K562 (cell line): Measurements from ENCODE around the gene RPP25. TPM values are rescaled to one million over a fixed set of nuclear protein-coding genes. Genes with fewer than 3 reads are reported as not detected.

Source experiments
- ATAC-seq: fragments of 200-7000 bp; cut with Tn5 transposase; 3 replicates; pipeline ENCODE4 v1.9.1; 2020; ENCODE audit warnings: moderate library complexity
- BruUV-seq: library from RNA; stranded (reverse); fragments of 400-500 nt; replicated peaks from 2 replicates; lab custom pipeline; 2021; lab: Mats Ljungman, UMichigan
- CTCF ChIA-PET: fragments of 300-600 bp; formaldehyde crosslinking; extraction: SDS; loops from one replicate; lab custom pipeline; 2021; ENCODE audit warnings: low intra/inter-chr PET ratio; lab: Yijun Ruan, JAX
- POLR2A ChIA-PET: fragments of 300-600, 350-650 bp; sonication (Branson Sonifier 250); formaldehyde crosslinking; extraction: SDS; loops from one replicate; lab custom pipeline; 2021; ENCODE audit warnings: antibody characterized with exemption, inconsistent platforms; lab: Yijun Ruan, JAX
- DNase-seq, 4 experiments: peaks; one replicate each; pipeline versions ENCODE4 v3.0.0 to v3.0.0-alpha.2; 2011 to 2018; ENCODE audit warnings: low spot score in 3 of 4, mixed read lengths in 3 of 4; ENCODE audit errors: extremely low read depth in 1 of 4
- FAIRE-seq: peaks from 2 replicates; lab custom pipeline; 2011; peaks lifted over from hg19 to GRCh38; lab: Jason Lieb, UNC
- H2AFZ ChIP-seq: 2 replicates; pipeline ENCODE4 v1.6.0; 2011; ENCODE audit warnings: low read depth, low read length, control low read depth, inconsistent platforms
- H3K27ac ChIP-seq: fragments of 200-600 bp; 3 replicates; pipeline ENCODE4 v1.8.0; 2011; ENCODE audit warnings: low read depth, mild to moderate bottlenecking, control low read depth, inconsistent platforms, low read length, moderate library complexity, mixed read lengths; ENCODE audit errors: extremely low read depth
- H3K27me3 ChIP-seq, 2 experiments: fragments of 300-600 bp in 1 of 2; 2 replicates in 1 of 2; 3 replicates in 1 of 2; pipeline versions ENCODE4 v1.6.0 to v1.8.0; 2011; ENCODE audit warnings: inconsistent platforms in 2 of 2, low read length in 2 of 2, mild to moderate bottlenecking in 1 of 2, mixed read lengths in 1 of 2, moderate library complexity in 1 of 2; ENCODE audit not compliant: control insufficient read depth in 2 of 2, insufficient read depth in 2 of 2
- H3K36me3 ChIP-seq: fragments of 300-600 bp; 3 replicates; pipeline ENCODE4 v1.8.0; 2011; ENCODE audit warnings: mild to moderate bottlenecking, low read length, inconsistent platforms; ENCODE audit not compliant: control insufficient read depth, insufficient read depth
- H3K4me1 ChIP-seq, 2 experiments: fragments of 200-600 bp in 1 of 2; replicated peaks in 1 of 2; 2 replicates in 1 of 2; 3 replicates in 1 of 2; pipeline versions ENCODE4 v1.5.1 to v1.8.0; 2011; ENCODE audit warnings: inconsistent platforms in 2 of 2, low read length in 2 of 2, mild to moderate bottlenecking in 1 of 2, mixed read lengths in 1 of 2, moderate library complexity in 1 of 2; ENCODE audit not compliant: control insufficient read depth in 2 of 2, insufficient read depth in 2 of 2
- H3K4me2 ChIP-seq: 2 replicates; pipeline ENCODE4 v1.6.1; 2011; ENCODE audit warnings: low read length, control low read depth, inconsistent platforms, mixed read lengths; ENCODE audit not compliant: insufficient read depth
- H3K4me3 ChIP-seq: fragments of 200-600 bp; sonication (generic), shearing (Covaris generic); 2 replicates; pipeline ENCODE4 v1.5.1; 2016; ENCODE audit warnings: control low read depth, inconsistent platforms
- H3K79me2 ChIP-seq: fragments of 200-600 bp; 3 replicates; pipeline ENCODE4 v1.8.0; 2011; ENCODE audit warnings: low read length, inconsistent platforms; ENCODE audit not compliant: control insufficient read depth, insufficient read depth
- H3K9ac ChIP-seq, 2 experiments: 2 replicates each; pipeline versions ENCODE4 v1.6.0 to v1.6.1; 2011; ENCODE audit warnings: low read depth in 2 of 2, low read length in 2 of 2, control low read depth in 1 of 2, inconsistent platforms in 1 of 2, mild to moderate bottlenecking in 1 of 2, mixed read lengths in 1 of 2; ENCODE audit not compliant: insufficient read depth in 1 of 2
- H3K9me1 ChIP-seq: one replicate; pipeline ENCODE4 v1.6.0; 2011; ENCODE audit warnings: inconsistent platforms, mild to moderate bottlenecking, low read length, moderate library complexity; ENCODE audit not compliant: control insufficient read depth, insufficient read depth
- H3K9me3 ChIP-seq: replicated peaks from 2 replicates; pipeline ENCODE4 v1.5.1; 2011; ENCODE audit warnings: low read depth, low read length, inconsistent platforms; ENCODE audit not compliant: control insufficient read depth, insufficient read depth
- H4K20me1 ChIP-seq: replicated peaks from 2 replicates; pipeline ENCODE4 v1.6.1; 2011; ENCODE audit warnings: low read length, inconsistent platforms, mixed read lengths; ENCODE audit not compliant: control insufficient read depth, insufficient read depth
- DDX20 ChIP-seq: fragments of 450-650 bp; IDR thresholded peaks from 2 replicates; pipeline ENCODE4 v1.6.1; 2016; ENCODE audit warnings: missing genetic modification characterization, low read depth, mild to moderate bottlenecking, missing compliant biosample characterization, moderate library complexity
- GABPB2 ChIP-seq: fragments of 250-450 bp; sonication (Bioruptor Pico); conservative IDR thresholded peaks from 2 replicates; pipeline ENCODE4 v1.5.1; 2021; ENCODE audit warnings: mild to moderate bottlenecking
- NFRKB ChIP-seq: fragments of 450-650 bp; IDR thresholded peaks from 2 replicates; pipeline ENCODE4 v1.6.1; 2016; ENCODE audit warnings: low read depth
- POLR2AphosphoS2 ChIP-seq: IDR thresholded peaks from 2 replicates; pipeline ENCODE4 v1.6.1; 2012; ENCODE audit warnings: low read length, improper control_type of control experiment
- SAFB2 ChIP-seq: fragments of 200-400 bp; formaldehyde crosslinking; IDR thresholded peaks from 2 replicates; pipeline ENCODE4 v1.6.1; 2018; ENCODE audit warnings: borderline replicate concordance, low read length, low read depth, moderate library complexity; ENCODE audit not compliant: severe bottlenecking
- SRSF1 ChIP-seq: fragments of 200-400 bp; formaldehyde crosslinking; IDR thresholded peaks from 2 replicates; pipeline ENCODE4 v1.6.1; 2017; ENCODE audit warnings: mild to moderate bottlenecking, low read depth, low read length, moderate library complexity
- TCF7 ChIP-seq: sonication (generic); IDR thresholded peaks from 2 replicates; pipeline ENCODE4 v1.6.1; 2016; ENCODE audit warnings: antibody characterized with exemption, borderline replicate concordance
- TFAM ChIP-seq: fragments of 250-450 bp; sonication (Bioruptor Pico); conservative IDR thresholded peaks from 2 replicates; pipeline ENCODE4 v1.5.0; 2021; ENCODE audit warnings: mild to moderate bottlenecking, moderate library complexity
- XRCC3 ChIP-seq: fragments of 450-650 bp; IDR thresholded peaks from 2 replicates; pipeline ENCODE4 v1.6.1; 2017; ENCODE audit warnings: mild to moderate bottlenecking, moderate library complexity
- ZBTB1 ChIP-seq: sonication (generic); formaldehyde crosslinking; IDR thresholded peaks from 2 replicates; pipeline ENCODE4 v1.8.1; 2023; ENCODE audit warnings: missing genetic modification reagents, low read depth, mild to moderate bottlenecking, borderline replicate concordance
- ZKSCAN8 ChIP-seq: fragments of 200-800 bp; sonication (Bioruptor generic); IDR thresholded peaks from 2 replicates; pipeline ENCODE4 v1.6.1; 2016; ENCODE audit warnings: missing genetic modification characterization, missing compliant biosample characterization
- WGBS: fragments of 100-300 bp; shearing (Covaris generic); methylation state at CpG from one replicate; pipeline ENCODE4 v1.1.6; 2016; ENCODE audit warnings: low coverage, mixed read lengths; ENCODE audit not compliant: insufficient coverage; ENCODE audit errors: missing lambda C conversion rate; 5-methylcytosine and 5-hydroxymethylcytosine counted together
- in situ Hi-C: fragments of 300-500 bp; cut with MboI; formaldehyde crosslinking; loops from 4 replicates; pipeline ENCODE4 v1.15.0; 2018; ENCODE audit warnings: inconsistent platforms, mixed read lengths
- intact Hi-C: fragments of 100-400 bp; cut with micrococcal nuclease; formaldehyde crosslinking; loops from 2 replicates; pipeline ENCODE4 v1.14.2; 2022
- polyA plus RNA-seq, 8 experiments: library from polyadenylated mRNA; depleted of rRNA in 4 of 8; stranded (reverse) in 5 of 8; unstranded in 3 of 8; fragments of >200 nt; fragmentation: Nextera tagmentation in 2 of 8; fragmentation: Illumina TruSeq in 1 of 8; extraction: Ambion mirVana in 2 of 8; extraction: Trizol in 1 of 8; gene quantifications; 2 replicates each; pipeline versions ENCODE4 v1.2.1 to v1.2.3, GENCODE V29; 2011 to 2014; ENCODE audit warnings: inconsistent platforms in 1 of 8, missing spikeins in 1 of 8
- total RNA-seq, 7 experiments: library from RNA; depleted of rRNA in 6 of 7; stranded (reverse); fragments of >200 nt in 6 of 7; fragmentation: Illumina TruSeq in 2 of 7; extraction: Trizol in 2 of 7; gene quantifications; 2 replicates each; pipeline versions ENCODE4 v1.2.1 to v1.2.3, GENCODE V29; 2011 to 2021; ENCODE audit warnings: low replicate concordance in 1 of 7

Gene RPP25
- total and polyA plus RNA-seq, 9 of the 15 experiments (the other 6 are each of a cell fraction or from before 2014, with no cell fraction given), result 1.1 to 12.3 (median 5.6) TPM

GRCh38 chr15:74962671-74963070, 6.1 kb upstream of the RPP25 start:
- H3K9me1 ChIP-seq, result no peaks in the 10 kb centered on the region
- no peaks in the 10 kb centered on the region for H3K79me2 ChIP-seq
- ATAC-seq (no peak), DNase-seq (no peak), FAIRE-seq (no peak)
- intact Hi-C loops (no loop called here), in situ Hi-C loops (no loop called here)
- H3K27me3 ChIP-seq, result peaks cover 32 to 49% of the 10 kb centered on the region in 2 experiments
- no TSS peak for BruUV-seq
- peaks cover 0 to 14% of the 10 kb centered on the region in 2 experiments; a peak in 2 of 5 replicates for H3K4me1 ChIP-seq
- H2AFZ ChIP-seq, result no peak overlapping the region
- no peak overlapping the region for H3K4me3 ChIP-seq
- no peaks in the 10 kb centered on the region for H3K9me3 ChIP-seq
- H4K20me1 ChIP-seq, result peaks cover 7% of the 10 kb centered on the region
- no peak overlapping the region for H3K9ac ChIP-seq
- CTCF ChIA-PET, result no interaction called here
- H3K36me3 ChIP-seq, result no peaks in the 10 kb centered on the region
- POLR2A ChIA-PET, result interaction anchor here (1.6 kb wide), 1 partner anchor 8 kb away, joined by 6 read pairs; no protein-coding TSS in a partner anchor
- WGBS, result 0% methylated on average over 2 of the region's 2 CpGs
- TF ChIP-seq DDX20 (tag) (no peak), TFAM (CRISPR knock-in tag) (no peak), POLR2AphosphoS2 (no peak), SRSF1 (no peak), NFRKB (no peak), TCF7 (no peak)
- no peak overlapping the region for H3K4me2 ChIP-seq
- no peak overlapping the region for H3K27ac ChIP-seq

GRCh38 chr15:74962219-74962618, 5.6 kb upstream of the RPP25 start:
- Histone ChIP-seq H3K4me2 (no peak overlapping the region), H3K9me3 (no peaks in the 10 kb centered on the region), H3K36me3 (no peaks in the 10 kb centered on the region), H3K27ac (no peak overlapping the region), H3K4me1 (peaks cover 4 to 18% of the 10 kb centered on the region in 2 experiments), H2AFZ (no peak overlapping the region), H3K9me1 (no peaks in the 10 kb centered on the region), H3K79me2 (no peaks in the 10 kb centered on the region), H3K27me3 (peaks cover 34 to 53% of the 10 kb centered on the region in 2 experiments), H3K9ac (no peak overlapping the region), H3K4me3 (no peak overlapping the region), H4K20me1 (peaks cover 7% of the 10 kb centered on the region)
- TF ChIP-seq SAFB2, result no peak
- peak; percentile 78 for TF ChIP-seq ZKSCAN8 (CRISPR knock-in tag)
- no peak for TF ChIP-seq XRCC3
- TF ChIP-seq GABPB2 (CRISPR knock-in tag), result no peak
- TF ChIP-seq ZBTB1, result no peak
- WGBS, result 10% methylated on average over 8 of the region's 8 CpGs
- in situ Hi-C loops (no loop called here), intact Hi-C loops (no loop called here)
- ATAC-seq, result no peak
- no peak for DNase-seq
- BruUV-seq, result no TSS peak
- ChIA-PET POLR2A (interaction anchor here (1.2 to 1.6 kb wide), 2 partner anchors 8 to 314 kb away, joined by 3 to 6 read pairs; no protein-coding TSS in a partner anchor), CTCF (no interaction called here)
- FAIRE-seq, result no peak
